SU-DHL-6 (cell line): ENCODE measurements around the gene NRF1.

Experiments
- CTCF ChIP-seq: fragments of 200-600 bp; sonication (generic); IDR thresholded peaks from one replicate; pipeline ENCODE4 v1.5.1; 2017; ENCODE audit warnings: antibody characterized with exemption, mild to moderate bottlenecking, low read length, moderate library complexity; ENCODE audit not compliant: insufficient read depth, poor library complexity, severe bottlenecking
- EZH2phosphoT487 ChIP-seq: fragments of 200-600 bp; sonication (generic), shearing (Covaris generic); conservative IDR thresholded peaks from 2 replicates; pipeline ENCODE4 v1.6.1; 2018; ENCODE audit warnings: mild to moderate bottlenecking, antibody characterized with exemption, low read length, moderate library complexity, mixed read lengths

GRCh38 chr7:129646369-129647021 is 35.0 kb downstream of the NRF1 start:
- no peak for TF ChIP-seq CTCF
- no peak for TF ChIP-seq EZH2phosphoT487
